Activated T-cell treated with anti-CD3 and anti-CD28 coated beads, Interleukin-2, amount 50 U/mL, for 48 hours (primary cell): ENCODE data around the gene GRIP2.

Experiments
- DNase-seq, 2 experiments: peaks; one replicate each; pipeline ENCODE4 v3.0.0-alpha.2; 2020

GRIP2 gene

DNA sequence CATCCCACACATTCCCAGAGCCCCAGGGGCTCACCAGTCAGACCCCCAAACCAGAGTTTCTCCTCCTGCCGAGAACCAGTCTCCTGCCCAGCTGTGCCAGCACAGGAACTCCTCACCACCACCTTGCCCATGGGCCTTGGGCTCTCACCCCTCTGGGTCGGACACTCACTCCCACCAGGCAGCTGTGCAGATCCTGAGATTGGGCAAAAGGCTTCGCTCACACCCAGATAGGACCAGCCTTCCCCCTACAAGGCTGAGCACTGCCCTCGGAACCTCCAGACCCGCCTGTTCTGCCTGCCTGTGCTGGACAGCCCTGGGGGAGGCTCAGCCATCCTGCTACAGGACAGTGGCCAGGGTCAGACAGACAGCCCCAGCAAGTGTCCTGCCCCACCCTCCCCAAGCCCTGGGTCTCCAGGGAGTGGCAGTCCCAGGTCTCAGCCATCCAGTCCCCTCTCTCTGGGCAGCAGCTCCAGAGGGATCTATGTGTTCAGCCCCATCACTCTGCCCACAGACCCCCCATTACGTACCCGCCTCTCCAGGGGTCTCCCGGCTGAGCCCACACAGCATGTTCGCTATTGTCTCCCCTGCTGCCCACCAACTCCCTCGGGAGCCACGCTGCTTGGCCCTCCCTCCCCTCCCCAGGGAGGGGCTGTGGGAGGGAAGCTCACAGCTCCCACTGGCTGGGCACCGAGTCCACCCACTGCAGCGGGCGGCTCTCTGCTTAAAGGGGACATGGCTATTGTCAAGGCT is at the start of gene GRIP2:
TSS of gene GRIP2 (minus strand) at position 601 of the 750 bp plus-strand sequence. CDS start at position 567, 34 bp downstream.
- no peak for DNase-seq

- DNase-seq = no peak
Observed at GRCh38 chr3:14588425-14589112, 48.4 kb upstream of the GRIP2 start.

GRCh38 chr3:14587740-14588360 is 47.7 kb upstream of the GRIP2 start:
- no peak for DNase-seq

- no peak for DNase-seq
Observed at GRCh38 chr3:14586611-14587010, 46.5 kb upstream of the GRIP2 start.

DNA sequence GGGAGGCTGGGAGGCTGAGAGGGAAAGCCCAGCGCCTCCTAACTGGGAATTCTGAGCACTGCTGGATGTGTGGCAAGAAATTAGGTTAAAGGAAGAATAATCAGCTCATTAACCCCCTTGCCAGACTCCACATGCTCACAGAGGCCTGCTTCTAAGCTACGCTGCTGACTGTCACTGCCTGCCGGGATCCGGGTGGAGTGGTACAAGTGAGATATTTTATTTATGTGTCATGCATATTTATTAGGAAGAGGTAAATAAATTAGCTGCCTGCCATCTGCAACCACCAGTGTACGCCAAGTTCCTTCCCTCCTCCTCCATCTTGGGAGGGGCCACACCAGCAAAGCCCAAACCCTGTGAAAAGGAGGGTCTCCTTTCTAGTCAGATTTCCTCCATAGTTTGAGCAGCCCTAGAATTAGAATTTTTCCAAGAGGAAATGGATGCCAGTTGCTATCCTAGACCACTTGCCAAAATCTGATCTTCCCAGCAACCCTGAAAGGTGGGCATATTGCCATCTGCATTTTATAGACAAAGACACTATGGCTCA is 43.5 kb upstream of the GRIP2 start:
- DNase-seq = no peak

DNA sequence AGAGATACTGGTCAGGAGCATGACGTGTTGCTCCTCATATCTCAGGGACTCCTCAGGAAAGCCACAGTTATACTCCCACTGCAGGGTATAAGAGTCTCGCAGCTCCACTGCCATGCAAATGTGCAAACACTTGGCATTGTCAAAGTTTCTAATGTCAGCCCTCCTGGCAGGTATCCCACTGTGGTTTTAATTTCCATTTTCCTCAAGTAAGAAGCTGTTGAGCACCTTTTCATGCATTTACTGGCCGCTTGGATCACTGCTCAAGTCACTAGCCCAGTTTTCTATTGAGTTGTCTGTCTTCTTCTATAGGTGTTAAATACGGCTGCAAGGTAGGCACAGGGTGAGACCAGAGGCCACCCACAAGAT is 41.9 kb upstream of the GRIP2 start:
- no peak for DNase-seq

- no peak for DNase-seq
Observed at GRCh38 chr3:14581334-14582044, 41.3 kb upstream of the GRIP2 start.

GRCh38 chr3:14577897-14578296 is 37.8 kb upstream of the GRIP2 start:
- DNase-seq = no peak

- no peak for DNase-seq
Observed at GRCh38 chr3:14576163-14576562, 36.0 kb upstream of the GRIP2 start.

DNA sequence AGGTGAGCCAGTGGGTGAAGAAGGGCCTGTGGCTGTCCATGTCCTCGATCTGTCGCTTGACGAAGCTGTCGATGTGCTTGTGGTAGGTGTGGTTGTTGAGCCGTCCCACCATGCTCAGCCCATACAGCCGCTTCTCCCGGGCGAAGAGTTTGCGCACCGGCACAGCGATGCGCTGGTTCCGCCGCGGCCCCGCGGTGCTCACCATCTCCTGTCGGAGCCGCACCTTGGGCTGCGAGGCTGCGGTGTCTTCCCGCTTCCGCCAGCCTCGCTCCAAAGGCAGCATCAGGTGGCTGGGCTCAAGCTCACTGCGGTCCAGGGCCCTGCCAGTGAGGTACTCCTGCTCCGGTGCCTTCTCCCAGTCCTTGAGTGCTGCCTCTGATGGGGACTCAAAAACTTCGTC is 34.0 kb upstream of the GRIP2 start:
- no peak for DNase-seq

DNA sequence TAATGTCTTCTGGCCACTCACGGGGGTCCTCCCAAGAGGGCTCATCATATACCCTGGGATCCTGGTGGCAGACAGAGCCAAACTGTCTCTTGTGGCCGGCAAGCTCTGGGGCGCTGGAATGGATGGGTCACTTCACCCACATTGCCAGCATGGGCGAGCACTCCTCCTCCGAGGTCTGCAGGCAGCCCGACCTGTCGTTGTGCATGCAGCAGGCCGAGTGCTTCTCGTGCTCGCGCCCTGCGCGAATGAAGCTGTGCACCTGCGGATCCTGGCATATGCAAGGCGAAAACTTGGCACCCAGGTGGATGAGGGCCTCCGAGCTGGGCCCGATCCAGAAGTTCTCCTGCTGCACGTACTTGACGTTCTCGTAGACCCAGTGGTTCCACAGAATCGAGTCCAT is 33.6 kb upstream of the GRIP2 start:
- no peak for DNase-seq

DNA sequence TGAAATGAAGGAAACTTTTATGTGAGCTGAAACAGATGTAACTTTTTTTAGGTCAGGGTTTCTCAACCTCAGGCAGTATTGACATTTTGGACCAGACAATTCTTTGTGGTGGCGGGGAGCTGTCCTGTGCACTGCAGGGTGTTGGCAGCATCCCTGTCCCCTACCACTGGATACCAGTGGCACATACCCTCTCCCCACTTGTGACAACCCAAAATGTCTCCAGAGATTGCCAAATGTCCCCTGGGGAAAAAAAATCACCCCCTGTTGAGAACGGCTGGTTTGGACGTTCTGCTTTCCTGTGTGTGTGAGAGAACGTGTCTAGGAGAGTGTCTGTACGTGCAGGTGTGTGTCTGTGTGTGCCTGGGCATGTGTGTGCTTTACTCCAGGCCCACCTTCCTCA is 30.7 kb upstream of the GRIP2 start:
- DNase-seq = no peak

DNA sequence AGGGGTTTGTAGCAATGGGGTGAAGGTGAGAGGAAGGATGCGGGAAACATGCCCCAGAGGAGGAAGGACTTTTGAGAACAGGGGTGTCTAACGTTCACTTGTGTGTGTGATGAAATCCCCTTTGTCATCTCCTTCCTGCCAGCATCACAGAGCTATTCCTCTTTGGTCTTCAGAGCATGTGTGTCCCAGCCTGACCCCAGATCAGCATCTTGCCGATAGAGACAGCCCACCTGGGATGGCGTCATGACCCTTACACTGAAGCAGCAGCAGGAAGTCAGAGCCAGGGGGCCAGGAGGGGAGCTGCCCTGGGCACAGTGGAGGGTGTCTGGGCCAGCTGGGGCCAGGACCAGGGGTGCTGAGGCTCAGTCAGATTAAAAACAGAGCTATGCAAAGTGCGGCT is 29.9 kb upstream of the GRIP2 start:
- no peak for DNase-seq

- DNase-seq = no peak
Observed at GRCh38 chr3:14569474-14570000, 29.4 kb upstream of the GRIP2 start.

GRCh38 chr3:14568269-14568668 is 28.1 kb upstream of the GRIP2 start:
- DNase-seq = no peak

- DNase-seq = no peak
Observed at GRCh38 chr3:14566812-14567211, 26.7 kb upstream of the GRIP2 start.

- no peak for DNase-seq
Observed at GRCh38 chr3:14565868-14566588, 25.9 kb upstream of the GRIP2 start.

- DNase-seq = no peak
Observed at GRCh38 chr3:14564741-14565140, 24.6 kb upstream of the GRIP2 start.

DNA sequence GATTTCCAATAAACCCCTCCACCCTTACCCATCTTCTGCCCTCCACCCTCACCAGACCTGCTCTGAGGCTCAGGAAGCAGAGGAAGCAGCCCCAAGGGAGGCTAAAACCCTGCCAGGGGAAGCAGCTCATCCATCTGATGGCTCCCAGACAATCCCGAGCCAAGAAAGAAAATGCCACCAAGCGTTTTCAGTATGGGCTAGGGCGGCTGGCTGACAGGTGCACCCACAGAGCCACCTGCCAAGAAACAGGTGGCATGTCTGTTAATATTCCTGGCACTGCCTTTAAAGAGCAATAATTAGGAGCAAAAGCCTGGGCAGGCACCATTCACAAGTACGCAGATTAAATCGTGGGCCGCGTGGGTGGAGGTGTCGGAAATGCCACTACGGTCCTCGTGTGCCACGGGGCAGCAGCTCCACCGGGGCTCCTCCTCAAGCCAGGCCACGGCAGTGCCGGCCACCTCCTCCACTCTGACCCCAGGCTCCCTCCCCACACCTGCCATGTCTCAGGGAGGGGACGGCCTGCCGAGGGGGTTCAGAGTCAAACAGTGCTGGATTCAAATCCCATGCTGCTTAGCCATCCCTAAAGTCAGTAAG is 23.9 kb upstream of the GRIP2 start:
- DNase-seq = no peak

- no peak for DNase-seq
Observed at GRCh38 chr3:14562121-14562890, 22.2 kb upstream of the GRIP2 start.
